Measurements from ENCODE around the gene ZBTB43.

GRCh38 chr9:126854734-126855133 lies 49.9 kb downstream of the ZBTB43 start:
- TF ChIP-seq, protein P1, sequence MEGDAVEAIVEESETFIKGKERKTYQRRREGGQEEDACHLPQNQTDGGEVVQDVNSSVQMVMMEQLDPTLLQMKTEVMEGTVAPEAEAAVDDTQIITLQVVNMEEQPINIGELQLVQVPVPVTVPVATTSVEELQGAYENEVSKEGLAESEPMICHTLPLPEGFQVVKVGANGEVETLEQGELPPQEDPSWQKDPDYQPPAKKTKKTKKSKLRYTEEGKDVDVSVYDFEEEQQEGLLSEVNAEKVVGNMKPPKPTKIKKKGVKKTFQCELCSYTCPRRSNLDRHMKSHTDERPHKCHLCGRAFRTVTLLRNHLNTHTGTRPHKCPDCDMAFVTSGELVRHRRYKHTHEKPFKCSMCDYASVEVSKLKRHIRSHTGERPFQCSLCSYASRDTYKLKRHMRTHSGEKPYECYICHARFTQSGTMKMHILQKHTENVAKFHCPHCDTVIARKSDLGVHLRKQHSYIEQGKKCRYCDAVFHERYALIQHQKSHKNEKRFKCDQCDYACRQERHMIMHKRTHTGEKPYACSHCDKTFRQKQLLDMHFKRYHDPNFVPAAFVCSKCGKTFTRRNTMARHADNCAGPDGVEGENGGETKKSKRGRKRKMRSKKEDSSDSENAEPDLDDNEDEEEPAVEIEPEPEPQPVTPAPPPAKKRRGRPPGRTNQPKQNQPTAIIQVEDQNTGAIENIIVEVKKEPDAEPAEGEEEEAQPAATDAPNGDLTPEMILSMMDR (IDR thresholded peaks at IDR 0.05), result no peak
- TF ChIP-seq POLR2A (IDR thresholded peaks at IDR 0.05), result no peak

All from Peyer's patch (tissue), 4 donors.